Liver (tissue), 9 donors: Measurements from ENCODE around the gene PALMD. TPM values are rescaled to one million over a fixed set of nuclear protein-coding genes. Genes with fewer than 3 reads are reported as not detected.

Source experiments
- DNase-seq: peaks from one replicate; pipeline ENCODE4 v3.0.0-alpha.2; 2017; ENCODE audit warnings: low spot score
- H3K27ac ChIP-seq, 2 donors: one replicate each; pipeline ENCODE4 v1.7.0; 2013; ENCODE audit warnings: inconsistent platforms in 2 of 2, low read length in 2 of 2, control low read depth in 1 of 2, low read depth in 1 of 2, mild to moderate bottlenecking in 1 of 2
- H3K27me3 ChIP-seq, 4 donors: one replicate each; pipeline versions ENCODE4 v1.6.1 to v1.7.0; 2013; ENCODE audit warnings: low read length in 3 of 4, inconsistent platforms in 1 of 4, mild to moderate bottlenecking in 1 of 4, moderate library complexity in 1 of 4; ENCODE audit not compliant: control insufficient read depth in 4 of 4, insufficient read depth in 4 of 4
- H3K36me3 ChIP-seq, 4 donors: one replicate each; pipeline versions ENCODE4 v1.6.1 to v1.7.0; 2013; ENCODE audit warnings: low read length in 3 of 4, mild to moderate bottlenecking in 3 of 4, low read depth in 1 of 4, moderate library complexity in 1 of 4; ENCODE audit not compliant: control insufficient read depth in 4 of 4, insufficient read depth in 3 of 4
- H3K4me1 ChIP-seq, 4 donors: one replicate each; pipeline versions ENCODE4 v1.6.1 to v1.7.0; 2013; ENCODE audit warnings: low read length in 3 of 4, mild to moderate bottlenecking in 3 of 4, moderate library complexity in 1 of 4; ENCODE audit not compliant: control insufficient read depth in 4 of 4, insufficient read depth in 4 of 4
- H3K4me3 ChIP-seq, 3 donors: one replicate each; pipeline versions ENCODE4 v1.6.1 to v1.7.0; 2013; ENCODE audit warnings: low read length in 3 of 3, control low read depth in 1 of 3, low read depth in 1 of 3, mild to moderate bottlenecking in 1 of 3
- H3K9ac ChIP-seq, 2 donors: one replicate each; pipeline ENCODE4 v1.7.0; 2013; ENCODE audit warnings: low read length in 2 of 2, mild to moderate bottlenecking in 2 of 2, moderate library complexity in 2 of 2, control low read depth in 1 of 2, low read depth in 1 of 2
- H3K9me3 ChIP-seq, 4 donors: one replicate each; pipeline versions ENCODE4 v1.6.1 to v1.7.0; 2013; ENCODE audit warnings: low read length in 3 of 4; ENCODE audit not compliant: control insufficient read depth in 4 of 4
- EGR1 ChIP-seq, 2 donors: IDR thresholded peaks; 2 replicates each; pipeline ENCODE4 v1.6.1; 2016 to 2018; ENCODE audit warnings: antibody characterized with exemption in 2 of 2, low read depth in 2 of 2
- FOXA1 ChIP-seq: IDR thresholded peaks from 2 replicates; pipeline ENCODE4 v1.6.1; 2016; ENCODE audit warnings: antibody characterized with exemption
- FOXA2 ChIP-seq: IDR thresholded peaks from 2 replicates; pipeline ENCODE4 v1.6.1; 2016; ENCODE audit warnings: antibody characterized with exemption
- GABPA ChIP-seq, 2 donors: IDR thresholded peaks in 1 of 2; conservative IDR thresholded peaks in 1 of 2; 2 replicates each; pipeline ENCODE4 v1.6.1; 2016; ENCODE audit warnings: antibody characterized with exemption in 2 of 2, mild to moderate bottlenecking in 1 of 2, moderate library complexity in 1 of 2
- HNF4A ChIP-seq, 2 donors: conservative IDR thresholded peaks; 2 replicates each; pipeline ENCODE4 v1.6.1; 2016; ENCODE audit warnings: antibody characterized with exemption in 2 of 2, mild to moderate bottlenecking in 2 of 2
- HNF4G ChIP-seq: IDR thresholded peaks from 2 replicates; pipeline ENCODE4 v1.6.1; 2016; ENCODE audit warnings: antibody characterized with exemption
- JUND ChIP-seq, 2 donors: IDR thresholded peaks; 2 replicates each; pipeline ENCODE4 v1.6.1; 2016; ENCODE audit warnings: antibody characterized with exemption in 2 of 2
- NR2F2 ChIP-seq: IDR thresholded peaks from 2 replicates; pipeline ENCODE4 v1.6.1; 2016; ENCODE audit warnings: antibody characterized with exemption
- RAD21 ChIP-seq, 2 donors: IDR thresholded peaks; 2 replicates each; pipeline ENCODE4 v1.6.1; 2016; ENCODE audit warnings: antibody characterized with exemption in 2 of 2, mild to moderate bottlenecking in 2 of 2
- RXRA ChIP-seq, 2 donors: IDR thresholded peaks; 2 replicates each; pipeline ENCODE4 v1.6.1; 2017 to 2018; ENCODE audit warnings: antibody characterized with exemption in 2 of 2, mild to moderate bottlenecking in 1 of 2
- SP1 ChIP-seq: IDR thresholded peaks from 2 replicates; pipeline ENCODE4 v1.6.1; 2018; ENCODE audit warnings: antibody characterized with exemption, mild to moderate bottlenecking
- TAF1 ChIP-seq: conservative IDR thresholded peaks from 2 replicates; pipeline ENCODE4 v1.6.1; 2016; ENCODE audit warnings: antibody characterized with exemption, mild to moderate bottlenecking
- YY1 ChIP-seq: IDR thresholded peaks from 2 replicates; pipeline ENCODE4 v1.6.1; 2016; ENCODE audit warnings: antibody characterized with exemption, mild to moderate bottlenecking
- WGBS: extraction: QIAGEN DNeasy Blood & Tissue Kit; methylation state at CpG from one replicate; pipeline ENCODE4 v1.1.7; 2013; 5-methylcytosine and 5-hydroxymethylcytosine counted together
- polyA plus RNA-seq, 2 donors: library from polyadenylated mRNA; stranded (reverse) in 1 of 2; unstranded in 1 of 2; fragments of 200-250 nt in 1 of 2; fragments of >200 nt in 1 of 2; fragmentation: Nextera tagmentation in 1 of 2; extraction: Ambion mirVana in 1 of 2; gene quantifications; one replicate each; pipeline versions ENCODE4 v1.2.1 to v1.2.3, GENCODE V29; 2013 to 2015
- total RNA-seq, 2 donors: library from RNA; depleted of rRNA; stranded (reverse); fragments of >200 nt; gene quantifications; one replicate each; pipeline ENCODE4 v1.2.3, GENCODE V29; 2014
- TF ChIP-seq, protein P1 (sequence below): IDR thresholded peaks from 2 replicates; pipeline ENCODE4 v1.6.1; 2016; ENCODE audit warnings: antibody characterized with exemption
- TF ChIP-seq, protein P2 (sequence below): IDR thresholded peaks from 2 replicates; pipeline ENCODE4 v1.6.1; 2016; ENCODE audit warnings: antibody characterized with exemption
- TF ChIP-seq, protein P3 (sequence below): IDR thresholded peaks from 2 replicates; pipeline ENCODE4 v1.6.1; 2016; ENCODE audit warnings: antibody characterized with exemption, mild to moderate bottlenecking
- TF ChIP-seq, protein P4 (sequence below): IDR thresholded peaks from 2 replicates; pipeline ENCODE4 v1.6.1; 2016; ENCODE audit warnings: antibody characterized with exemption
- TF ChIP-seq, protein P5 (sequence below): fragments of 150-350 bp; IDR thresholded peaks from 2 replicates; pipeline ENCODE4 v1.5.1; 2017; ENCODE audit warnings: improper control_type of control experiment, low read depth, low read length; ENCODE audit not compliant: missing input control
- donor health status: healthy.
- donor health status: healthy.
- donor health status: healthy.
- donor health status: healthy.
- donor health status: healthy.

Gene PALMD
- total and polyA plus RNA-seq, 4 donors, result 9.7 to 24.0 (median 19.5) TPM

DNA sequence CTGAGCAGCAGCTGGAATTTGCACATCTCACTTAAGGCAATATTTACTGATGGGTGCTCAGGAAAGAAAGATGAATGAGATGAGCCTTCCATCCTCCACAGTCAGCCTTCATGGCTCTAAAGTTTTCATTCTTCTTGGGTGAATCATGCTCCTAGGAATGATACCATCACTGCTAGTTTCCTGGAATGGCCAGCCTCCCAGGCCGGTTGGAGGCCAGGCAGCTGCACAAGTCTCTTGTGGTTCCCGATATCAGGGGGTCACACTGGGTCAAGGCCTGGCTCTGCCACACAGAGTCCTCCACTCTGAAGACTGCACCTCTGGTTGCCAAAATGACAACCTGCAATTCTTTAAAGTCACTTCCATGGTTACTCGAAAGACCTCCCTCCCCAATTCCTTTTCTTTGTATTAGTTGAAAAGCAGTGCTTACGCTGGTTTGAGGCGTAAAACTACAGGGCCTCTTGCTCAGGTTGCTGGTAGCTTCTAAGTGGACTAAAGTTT lies 46.2 kb upstream of the PALMD start:
- Histone ChIP-seq H3K4me1 (peaks cover 1 to 6% (median 5%) of the 10 kb centered on the region in 4 donors), H3K9me3 (no peaks in the 10 kb centered on the region), H3K4me3 (no peak overlapping the region), H3K9ac (no peak overlapping the region), H3K36me3 (no peaks in the 10 kb centered on the region), H3K27ac (no peak overlapping the region), H3K27me3 (no peaks in the 10 kb centered on the region)
- DNase-seq, result no peak
- WGBS, result 89% methylated on average over 5 of the region's 5 CpGs
- TF ChIP-seq, protein P1, sequence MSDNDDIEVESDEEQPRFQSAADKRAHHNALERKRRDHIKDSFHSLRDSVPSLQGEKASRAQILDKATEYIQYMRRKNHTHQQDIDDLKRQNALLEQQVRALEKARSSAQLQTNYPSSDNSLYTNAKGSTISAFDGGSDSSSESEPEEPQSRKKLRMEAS, result no peak
- no peak for TF ChIP-seq YY1
- TF ChIP-seq RXRA (IDR thresholded peaks at IDR 0.05), result no peak
- TF ChIP-seq, protein P2, sequence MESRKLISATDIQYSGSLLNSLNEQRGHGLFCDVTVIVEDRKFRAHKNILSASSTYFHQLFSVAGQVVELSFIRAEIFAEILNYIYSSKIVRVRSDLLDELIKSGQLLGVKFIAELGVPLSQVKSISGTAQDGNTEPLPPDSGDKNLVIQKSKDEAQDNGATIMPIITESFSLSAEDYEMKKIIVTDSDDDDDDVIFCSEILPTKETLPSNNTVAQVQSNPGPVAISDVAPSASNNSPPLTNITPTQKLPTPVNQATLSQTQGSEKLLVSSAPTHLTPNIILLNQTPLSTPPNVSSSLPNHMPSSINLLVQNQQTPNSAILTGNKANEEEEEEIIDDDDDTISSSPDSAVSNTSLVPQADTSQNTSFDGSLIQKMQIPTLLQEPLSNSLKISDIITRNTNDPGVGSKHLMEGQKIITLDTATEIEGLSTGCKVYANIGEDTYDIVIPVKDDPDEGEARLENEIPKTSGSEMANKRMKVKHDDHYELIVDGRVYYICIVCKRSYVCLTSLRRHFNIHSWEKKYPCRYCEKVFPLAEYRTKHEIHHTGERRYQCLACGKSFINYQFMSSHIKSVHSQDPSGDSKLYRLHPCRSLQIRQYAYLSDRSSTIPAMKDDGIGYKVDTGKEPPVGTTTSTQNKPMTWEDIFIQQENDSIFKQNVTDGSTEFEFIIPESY, result no peak
- TF ChIP-seq, protein P3, sequence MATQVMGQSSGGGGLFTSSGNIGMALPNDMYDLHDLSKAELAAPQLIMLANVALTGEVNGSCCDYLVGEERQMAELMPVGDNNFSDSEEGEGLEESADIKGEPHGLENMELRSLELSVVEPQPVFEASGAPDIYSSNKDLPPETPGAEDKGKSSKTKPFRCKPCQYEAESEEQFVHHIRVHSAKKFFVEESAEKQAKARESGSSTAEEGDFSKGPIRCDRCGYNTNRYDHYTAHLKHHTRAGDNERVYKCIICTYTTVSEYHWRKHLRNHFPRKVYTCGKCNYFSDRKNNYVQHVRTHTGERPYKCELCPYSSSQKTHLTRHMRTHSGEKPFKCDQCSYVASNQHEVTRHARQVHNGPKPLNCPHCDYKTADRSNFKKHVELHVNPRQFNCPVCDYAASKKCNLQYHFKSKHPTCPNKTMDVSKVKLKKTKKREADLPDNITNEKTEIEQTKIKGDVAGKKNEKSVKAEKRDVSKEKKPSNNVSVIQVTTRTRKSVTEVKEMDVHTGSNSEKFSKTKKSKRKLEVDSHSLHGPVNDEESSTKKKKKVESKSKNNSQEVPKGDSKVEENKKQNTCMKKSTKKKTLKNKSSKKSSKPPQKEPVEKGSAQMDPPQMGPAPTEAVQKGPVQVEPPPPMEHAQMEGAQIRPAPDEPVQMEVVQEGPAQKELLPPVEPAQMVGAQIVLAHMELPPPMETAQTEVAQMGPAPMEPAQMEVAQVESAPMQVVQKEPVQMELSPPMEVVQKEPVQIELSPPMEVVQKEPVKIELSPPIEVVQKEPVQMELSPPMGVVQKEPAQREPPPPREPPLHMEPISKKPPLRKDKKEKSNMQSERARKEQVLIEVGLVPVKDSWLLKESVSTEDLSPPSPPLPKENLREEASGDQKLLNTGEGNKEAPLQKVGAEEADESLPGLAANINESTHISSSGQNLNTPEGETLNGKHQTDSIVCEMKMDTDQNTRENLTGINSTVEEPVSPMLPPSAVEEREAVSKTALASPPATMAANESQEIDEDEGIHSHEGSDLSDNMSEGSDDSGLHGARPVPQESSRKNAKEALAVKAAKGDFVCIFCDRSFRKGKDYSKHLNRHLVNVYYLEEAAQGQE, result no peak
- TF ChIP-seq FOXA1, result no peak

DNA sequence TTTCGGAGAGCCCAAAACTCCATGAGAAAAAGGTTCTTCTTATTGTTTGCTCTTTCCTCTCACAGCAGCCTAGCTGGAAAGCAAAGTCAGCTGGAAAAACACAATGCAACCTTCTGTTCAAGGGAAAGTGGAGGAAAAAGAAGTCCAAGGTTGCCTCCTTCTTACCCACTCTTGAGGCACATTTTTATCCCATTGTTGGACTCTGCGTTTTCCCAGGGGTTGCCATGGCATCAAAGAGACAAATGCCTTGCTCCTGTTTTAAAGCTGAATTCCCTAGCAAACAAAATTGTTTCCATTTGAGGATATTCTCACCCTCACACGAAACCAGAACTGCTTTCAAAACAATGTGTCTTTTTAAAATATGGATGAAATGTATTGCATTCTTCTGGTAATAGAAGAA lies 45.1 kb upstream of the PALMD start:
- no peak overlapping the region for H3K4me3 ChIP-seq
- no peak overlapping the region for H3K27ac ChIP-seq
- DNase-seq, result no peak
- H3K36me3 ChIP-seq, result no peaks in the 10 kb centered on the region
- H3K4me1 ChIP-seq, result peaks cover 1 to 6% (median 5%) of the 10 kb centered on the region in 4 donors
- H3K9me3 ChIP-seq, result no peaks in the 10 kb centered on the region
- 83% methylated on average over 3 of the region's 3 CpGs for WGBS
- TF ChIP-seq, protein P4, sequence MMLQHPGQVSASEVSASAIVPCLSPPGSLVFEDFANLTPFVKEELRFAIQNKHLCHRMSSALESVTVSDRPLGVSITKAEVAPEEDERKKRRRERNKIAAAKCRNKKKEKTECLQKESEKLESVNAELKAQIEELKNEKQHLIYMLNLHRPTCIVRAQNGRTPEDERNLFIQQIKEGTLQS, result no peak
- no peak for TF ChIP-seq HNF4G
- TF ChIP-seq JUND (IDR thresholded peaks at IDR 0.05), result no peak
- TF ChIP-seq RXRA (IDR thresholded peaks at IDR 0.05), result no peak
- TF ChIP-seq HNF4A (conservative IDR thresholded peaks at IDR 0.05), result no peak
- TF ChIP-seq FOXA1, result no peak
- no peak for TF ChIP-seq SP1
- no peak overlapping the region for H3K9ac ChIP-seq
- H3K27me3 ChIP-seq, result no peaks in the 10 kb centered on the region

DNA sequence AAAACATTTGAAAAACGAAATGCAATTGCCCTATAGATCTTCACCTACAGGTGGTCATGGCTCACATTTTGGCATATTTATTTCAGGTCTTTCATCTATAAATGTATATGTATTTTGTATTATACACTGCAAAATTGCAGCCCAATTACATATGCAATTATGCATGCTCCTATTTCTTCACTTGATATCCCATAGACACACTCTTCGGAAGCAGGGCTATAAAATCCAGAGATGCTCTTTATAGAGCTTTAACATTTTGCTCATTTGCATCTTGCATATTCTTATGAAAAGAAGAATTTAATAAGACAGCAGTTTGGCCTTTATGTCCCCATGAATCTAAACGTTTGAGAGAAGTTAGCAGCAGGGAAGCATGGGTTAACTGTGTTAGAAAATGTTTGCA lies 44.7 kb upstream of the PALMD start:
- whole genome bisulfite sequencing, result 71% methylated on average over 3 of the region's 3 CpGs
- no peaks in the 10 kb centered on the region for H3K27me3 ChIP-seq
- no peaks in the 10 kb centered on the region for H3K9me3 ChIP-seq
- no peaks in the 10 kb centered on the region for H3K36me3 ChIP-seq
- no peak overlapping the region for H3K9ac ChIP-seq
- peaks cover 1 to 6% (median 5%) of the 10 kb centered on the region in 4 donors for H3K4me1 ChIP-seq
- no peak overlapping the region for H3K27ac ChIP-seq
- no peak for DNase-seq
- H3K4me3 ChIP-seq, result no peak overlapping the region
- TF ChIP-seq RAD21 (IDR thresholded peaks at IDR 0.05) (no peak), GABPA (IDR thresholded peaks at IDR 0.05 in 1 of 2, conservative IDR thresholded peaks at IDR 0.05 in 1 of 2) (no peak), FOXA2 (no peak), FOXA1 (no peak), SP1 (no peak), TAF1 (no peak), NR2F2 (no peak), EGR1 (IDR thresholded peaks at IDR 0.05; ENCODE audit: low read depth in 2 of 2) (no peak), RXRA (IDR thresholded peaks at IDR 0.05) (no peak)
- TF ChIP-seq, protein P5, sequence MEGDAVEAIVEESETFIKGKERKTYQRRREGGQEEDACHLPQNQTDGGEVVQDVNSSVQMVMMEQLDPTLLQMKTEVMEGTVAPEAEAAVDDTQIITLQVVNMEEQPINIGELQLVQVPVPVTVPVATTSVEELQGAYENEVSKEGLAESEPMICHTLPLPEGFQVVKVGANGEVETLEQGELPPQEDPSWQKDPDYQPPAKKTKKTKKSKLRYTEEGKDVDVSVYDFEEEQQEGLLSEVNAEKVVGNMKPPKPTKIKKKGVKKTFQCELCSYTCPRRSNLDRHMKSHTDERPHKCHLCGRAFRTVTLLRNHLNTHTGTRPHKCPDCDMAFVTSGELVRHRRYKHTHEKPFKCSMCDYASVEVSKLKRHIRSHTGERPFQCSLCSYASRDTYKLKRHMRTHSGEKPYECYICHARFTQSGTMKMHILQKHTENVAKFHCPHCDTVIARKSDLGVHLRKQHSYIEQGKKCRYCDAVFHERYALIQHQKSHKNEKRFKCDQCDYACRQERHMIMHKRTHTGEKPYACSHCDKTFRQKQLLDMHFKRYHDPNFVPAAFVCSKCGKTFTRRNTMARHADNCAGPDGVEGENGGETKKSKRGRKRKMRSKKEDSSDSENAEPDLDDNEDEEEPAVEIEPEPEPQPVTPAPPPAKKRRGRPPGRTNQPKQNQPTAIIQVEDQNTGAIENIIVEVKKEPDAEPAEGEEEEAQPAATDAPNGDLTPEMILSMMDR, result no peak
- TF ChIP-seq, protein P1, result no peak
